NCI-H446 treated with DMSO at 0.1 percent for 48 hours (cell line): Measurements from ENCODE around the gene LMX1B.
"Not testable (repeated sequence)": the region's sequence is repeated elsewhere in the genome, so short reads cannot be mapped to it uniquely, and the experiment has no call there.

Source experiments
- DNase-seq: peaks from one replicate; lab custom pipeline; 2025; lab: John Stamatoyannopoulos, UW

Gene LMX1B

GRCh38 chr9:126633881-126634558 is 20.3 kb downstream of the LMX1B start:
- no peak for DNase-seq

- DNase-seq: no peak
These were observed 21.3 kb downstream of the LMX1B start for GRCh38 chr9:126635061-126635460.

DNA sequence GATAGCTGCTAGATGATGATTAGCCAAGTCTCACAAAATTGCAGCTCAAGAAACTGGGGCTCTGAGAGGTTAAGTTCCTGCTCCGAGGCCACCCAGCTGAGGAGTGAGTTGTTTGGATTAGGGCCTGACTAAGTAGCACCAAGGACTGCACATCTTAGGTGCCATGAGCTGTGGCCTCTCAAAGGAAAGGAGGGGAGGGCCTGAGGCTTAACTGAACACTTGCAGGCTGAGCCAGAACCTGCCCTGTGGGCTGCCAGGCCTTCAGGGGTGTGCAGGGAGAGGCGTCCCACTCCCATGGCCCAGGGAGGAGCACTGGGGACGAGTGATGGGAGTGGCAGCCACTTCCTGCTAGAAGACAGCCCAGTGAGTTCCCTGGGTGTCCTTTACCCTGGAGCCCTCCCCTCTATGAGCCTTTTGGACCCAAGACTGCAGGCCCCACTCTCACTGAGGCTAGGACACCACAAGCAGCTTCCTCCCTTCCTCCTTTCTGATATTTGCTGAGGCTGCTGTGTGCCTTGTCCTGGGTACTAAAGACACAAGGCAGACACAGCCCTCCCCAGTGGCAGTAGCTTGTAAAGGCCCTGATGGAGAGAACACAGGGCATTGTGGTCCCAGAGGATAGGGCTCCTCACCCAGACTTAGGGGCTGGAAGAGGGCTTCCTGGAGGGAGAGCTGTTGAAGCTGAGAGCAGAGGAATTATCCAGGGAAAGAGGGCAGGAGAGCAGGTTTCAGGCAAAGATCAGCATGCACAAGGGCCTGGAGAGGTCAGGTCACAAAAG is 22.1 kb downstream of the LMX1B start:
- DNase-seq: no peak

- no peak for DNase-seq
These were observed 23.5 kb downstream of the LMX1B start for GRCh38 chr9:126636983-126637798.

GRCh38 chr9:126638571-126639132 is 24.9 kb downstream of the LMX1B start:
- no peak for DNase-seq

DNA sequence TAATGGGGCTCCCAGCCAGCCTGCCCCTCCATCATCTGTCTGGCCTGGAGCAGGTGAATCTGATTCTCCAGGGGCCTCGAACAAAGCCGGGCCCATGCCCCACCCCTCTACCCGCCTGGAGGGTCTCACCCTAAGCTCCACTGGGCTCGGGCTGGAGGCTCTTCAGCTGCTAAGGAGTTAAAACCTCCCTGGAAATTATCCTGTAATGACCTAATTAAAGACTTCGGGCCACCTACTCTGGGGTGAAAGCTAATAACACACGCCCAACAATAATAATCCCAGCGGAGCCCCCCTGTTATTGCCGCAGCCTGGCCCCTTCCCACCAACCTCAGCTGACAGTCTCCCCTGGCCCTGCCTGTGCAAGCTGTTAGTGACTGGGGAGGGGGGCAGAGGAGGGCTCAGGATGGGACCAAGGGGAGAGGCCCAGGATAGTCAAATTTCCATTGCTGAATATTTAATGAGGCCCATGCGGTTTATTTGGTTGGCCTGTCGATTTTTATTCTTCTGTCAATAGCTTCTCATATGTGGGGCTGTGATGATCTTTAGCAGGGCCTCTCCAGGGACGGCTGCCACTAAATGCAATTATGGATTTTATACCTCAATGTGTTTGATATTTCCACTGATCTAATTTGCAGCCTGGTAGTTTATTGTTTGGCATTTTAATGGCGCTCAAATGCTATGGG is 25.7 kb downstream of the LMX1B start:
- DNase-seq: no peak

GRCh38 chr9:126641118-126641851 is 27.6 kb downstream of the LMX1B start:
- DNase-seq: no peak

DNA sequence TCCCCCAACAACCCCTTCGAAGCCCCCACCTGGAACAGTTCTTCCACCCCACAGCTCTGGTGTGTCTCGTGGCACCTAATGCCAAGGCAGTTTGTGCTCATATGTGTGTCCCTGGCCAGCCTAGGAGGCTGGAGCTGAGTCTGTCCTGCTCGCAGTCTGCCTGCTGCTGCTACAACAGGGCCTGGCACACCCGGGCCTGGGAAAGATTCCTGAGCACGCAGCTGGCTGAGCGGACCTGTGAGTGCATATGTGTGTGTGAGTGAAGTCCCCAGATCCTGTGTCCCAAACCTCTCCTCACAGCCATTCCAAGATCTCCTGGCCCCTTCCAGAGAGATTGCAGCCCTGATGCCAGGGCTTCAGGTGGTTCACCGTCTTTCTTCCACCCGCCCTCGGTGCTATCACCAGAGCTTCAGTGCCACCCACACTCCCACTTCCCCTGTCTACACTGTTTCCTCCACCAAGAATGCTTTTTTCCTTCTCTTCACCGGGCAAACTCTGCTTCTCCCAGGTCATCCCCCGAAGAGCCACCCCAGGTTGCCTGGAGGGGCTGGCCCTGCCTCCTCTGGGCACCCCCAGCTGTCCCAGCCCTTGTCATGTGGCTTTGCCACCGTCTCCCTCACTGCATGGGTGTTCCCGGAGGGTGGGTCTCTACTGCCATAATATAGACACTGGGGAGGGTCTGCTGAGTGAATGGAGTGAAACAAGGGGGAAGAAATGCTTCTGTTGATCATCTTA is 28.4 kb downstream of the LMX1B start:
- no peak for DNase-seq

GRCh38 chr9:126642839-126643238 is 29.1 kb downstream of the LMX1B start:
- no peak for DNase-seq

GRCh38 chr9:126643945-126644527 is 30.3 kb downstream of the LMX1B start:
- no peak for DNase-seq

GRCh38 chr9:126646162-126646561 is 32.4 kb downstream of the LMX1B start:
- DNase-seq: no peak

DNA sequence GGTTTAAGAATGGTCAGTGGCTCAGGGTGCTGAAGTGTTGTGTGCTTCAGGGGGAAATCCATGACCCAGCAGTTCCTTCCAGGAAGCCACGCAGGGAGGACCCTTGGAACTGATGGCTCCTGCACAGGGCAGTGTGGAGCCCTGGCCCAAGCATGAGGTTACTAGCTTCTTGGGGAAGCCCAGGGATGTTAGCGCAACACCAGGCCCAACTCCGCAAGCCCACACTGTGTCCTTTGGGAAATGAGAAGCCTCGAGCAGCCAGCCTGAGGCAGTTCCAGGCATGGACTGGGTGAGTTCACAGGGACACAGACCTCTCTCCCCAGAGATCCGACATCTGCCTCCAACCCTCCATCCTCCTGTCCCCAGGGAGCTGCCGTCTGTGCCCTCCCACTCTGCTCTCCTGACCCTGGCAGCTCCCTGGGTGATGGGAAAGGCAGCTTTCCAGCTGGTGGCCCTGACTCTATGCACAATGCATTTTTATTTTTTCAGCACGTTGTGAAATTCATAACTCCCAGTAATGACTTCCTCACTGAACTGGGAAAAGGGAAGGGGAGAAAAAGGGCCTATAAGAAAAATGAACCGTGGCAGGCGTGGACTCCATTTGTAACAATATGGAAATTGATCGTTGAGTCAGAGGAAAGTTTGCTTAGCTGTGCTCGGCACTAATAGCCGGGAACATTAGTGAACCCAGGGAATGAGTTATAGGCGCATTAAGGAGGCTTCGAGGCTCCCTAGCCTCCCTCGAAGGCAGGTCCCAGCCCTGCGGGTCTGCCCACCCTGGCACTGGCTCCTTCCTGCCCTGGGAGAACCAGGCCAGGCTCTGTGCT is 34.1 kb downstream of the LMX1B start:
- no peak for DNase-seq

- no peak for DNase-seq
These were observed 35.7 kb downstream of the LMX1B start for GRCh38 chr9:126649477-126649876.

GRCh38 chr9:126650404-126651341 is 36.9 kb downstream of the LMX1B start:
- DNase-seq: no peak

GRCh38 chr9:126652140-126652582 is 38.4 kb downstream of the LMX1B start:
- DNase-seq: no peak

DNA sequence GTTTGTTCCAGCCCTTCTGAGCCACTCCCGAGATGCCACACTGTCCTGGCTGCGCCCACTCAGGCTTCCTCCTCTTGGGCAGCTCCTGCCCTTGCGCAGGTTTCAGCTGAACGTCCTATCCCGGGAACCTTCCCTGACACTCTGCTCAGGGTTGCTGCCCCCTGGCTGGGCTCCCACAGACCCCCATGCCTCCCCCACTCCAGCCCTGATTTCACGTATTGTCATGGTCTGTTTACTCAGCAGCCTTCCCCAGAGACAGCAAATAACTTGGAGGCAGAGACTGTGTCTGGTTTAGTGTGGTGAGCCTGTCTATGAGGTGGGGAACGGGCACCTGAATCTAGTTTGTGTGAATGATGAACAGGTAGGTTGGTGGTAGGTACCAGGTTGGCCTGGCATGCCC is 40.4 kb downstream of the LMX1B start:
- DNase-seq: no peak

- not testable (repeated sequence) for DNase-seq
These were observed 42.5 kb downstream of the LMX1B start for GRCh38 chr9:126656214-126656613.
